SK-N-MC (cell line): Measurements from ENCODE around the gene NISCH.

Experiments
- EZH2 ChIP-seq: fragments of 200-600 bp; sonication (generic); IDR thresholded peaks from one replicate; pipeline ENCODE4 v1.6.1; 2017; ENCODE audit warnings: antibody characterized with exemption
- POLR2AphosphoS5 ChIP-seq: IDR thresholded peaks from 2 replicates; pipeline ENCODE4 v1.6.1; 2012; ENCODE audit warnings: mild to moderate bottlenecking, low read depth, low read length, borderline replicate concordance

- TF ChIP-seq EZH2 (no peak), POLR2AphosphoS5 (no peak)
Observed at GRCh38 chr3:52432691-52433141, 22.7 kb upstream of the NISCH start.
